ENCODE measurements around the gene NTF3. TPM values are rescaled to one million over a fixed set of nuclear protein-coding genes. Genes with fewer than 3 reads are reported as not detected.

NTF3 gene
- polyA plus RNA-seq, 4 donors: 3.5 to 6.4 (median 5.6) TPM

GRCh38 chr12:5430641-5431603, 986 bp upstream of the NTF3 start:
- no peak for DNase-seq (ENCODE audit: low read depth in 4 of 4, low spot score in 2 of 4)

DNA sequence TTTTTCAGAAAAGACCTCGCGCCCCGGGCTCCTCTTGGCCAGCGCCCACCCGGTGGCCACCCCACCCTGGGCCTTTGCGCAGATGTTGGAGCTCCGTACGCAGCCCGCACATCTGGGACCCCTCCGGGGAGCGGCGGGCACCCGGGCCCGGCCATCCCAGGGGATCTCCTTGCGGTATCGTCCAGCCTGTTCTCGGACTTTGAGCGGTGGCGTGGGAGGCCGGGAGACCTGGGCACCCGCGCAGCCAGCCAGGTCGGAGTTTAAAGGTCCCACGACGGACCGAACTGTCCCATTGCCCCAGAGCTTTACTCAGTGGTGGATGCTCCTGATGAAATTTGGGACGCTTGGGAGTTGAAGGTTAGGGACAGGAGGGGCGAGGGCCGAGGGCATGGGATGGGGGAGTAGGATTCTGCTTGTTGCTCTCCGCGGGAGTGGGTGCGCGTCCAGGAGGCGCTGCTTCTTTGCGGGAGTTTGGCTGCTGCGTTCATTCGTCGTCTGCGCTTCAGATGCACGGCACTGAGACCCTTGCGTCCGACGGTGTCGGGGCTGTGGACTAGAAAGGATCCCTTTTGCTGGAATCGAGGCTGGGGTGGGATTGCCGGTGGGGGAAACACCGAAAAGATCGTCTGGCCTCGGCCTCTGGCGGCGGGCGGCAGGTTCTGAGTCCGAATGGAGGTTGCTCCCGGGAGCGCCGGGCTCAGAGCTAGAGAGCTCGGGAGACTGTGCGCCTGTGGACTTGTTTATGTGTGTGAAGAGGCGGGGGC, 1.4 kb downstream of the NTF3 start:
- DNase-seq (ENCODE audit: low read depth in 4 of 4, low spot score in 2 of 4): no peak

DNA sequence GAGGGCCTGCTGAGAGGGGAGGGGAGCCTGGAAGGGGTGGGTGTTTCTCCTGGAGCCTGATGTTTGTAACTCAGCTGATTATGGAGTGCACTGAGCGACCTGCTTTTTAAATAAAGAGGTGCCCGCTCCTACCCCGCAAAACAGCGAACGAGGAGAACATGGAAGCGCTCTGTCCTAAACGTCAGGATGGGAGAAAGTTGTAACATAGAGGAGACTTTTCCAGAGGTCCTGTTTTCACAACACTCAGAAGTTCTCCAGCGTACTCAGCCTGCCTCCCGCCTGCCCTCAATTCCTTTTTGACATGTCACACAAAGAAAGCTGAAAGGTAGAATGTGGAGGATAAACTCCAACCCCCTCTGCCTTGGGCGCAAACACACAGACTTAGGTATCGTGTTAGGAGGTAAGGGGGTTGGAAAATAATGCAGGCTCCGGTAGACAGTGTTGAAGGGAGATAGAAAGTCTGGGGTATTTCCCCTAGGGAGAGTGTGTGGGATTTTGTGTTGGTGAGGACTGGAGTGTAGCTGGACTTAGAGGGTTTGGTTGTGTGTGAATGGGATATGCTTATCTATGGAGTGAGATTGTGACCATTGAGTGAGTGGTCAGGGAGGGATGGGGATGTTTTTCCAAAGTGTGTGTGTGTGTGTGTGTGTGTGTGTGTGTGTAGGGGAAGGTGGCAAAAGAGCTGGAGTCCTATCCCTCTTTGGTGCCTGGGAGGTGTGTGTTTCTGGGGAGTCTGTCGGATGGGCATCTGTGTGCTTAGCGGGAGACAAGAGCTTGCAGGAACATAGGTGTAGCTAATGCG, 2.1 kb downstream of the NTF3 start:
- no peak for DNase-seq (ENCODE audit: low read depth in 4 of 4, low spot score in 2 of 4)

- no peak for DNase-seq (ENCODE audit: low read depth in 4 of 4, low spot score in 2 of 4)
These were observed 3.0 kb downstream of the NTF3 start for GRCh38 chr12:5434647-5435560.

GRCh38 chr12:5437182-5437583, 5.3 kb downstream of the NTF3 start:
- DNase-seq (ENCODE audit: low read depth in 4 of 4, low spot score in 2 of 4): no peak

DNA sequence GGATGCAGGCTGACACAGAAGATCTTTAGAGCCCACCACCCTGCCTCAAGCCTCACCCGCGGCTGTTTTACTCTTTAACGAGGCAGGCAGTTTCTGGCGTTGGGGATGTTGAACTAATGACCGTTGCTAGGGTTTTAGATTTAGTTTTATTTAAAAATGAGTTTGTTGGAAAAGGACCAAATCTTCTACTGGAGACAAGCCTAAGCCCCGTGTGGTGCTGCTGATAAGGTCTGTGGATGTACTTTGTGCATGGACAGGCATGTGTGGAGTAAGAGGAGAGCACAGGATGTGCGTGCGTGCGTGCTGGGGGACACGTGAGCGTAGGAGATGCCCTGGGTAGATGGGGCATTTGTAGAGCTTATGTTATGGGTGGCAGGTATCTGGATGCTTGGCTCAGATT, 5.7 kb downstream of the NTF3 start:
- DNase-seq (ENCODE audit: low read depth in 4 of 4, low spot score in 2 of 4): no peak

DNA sequence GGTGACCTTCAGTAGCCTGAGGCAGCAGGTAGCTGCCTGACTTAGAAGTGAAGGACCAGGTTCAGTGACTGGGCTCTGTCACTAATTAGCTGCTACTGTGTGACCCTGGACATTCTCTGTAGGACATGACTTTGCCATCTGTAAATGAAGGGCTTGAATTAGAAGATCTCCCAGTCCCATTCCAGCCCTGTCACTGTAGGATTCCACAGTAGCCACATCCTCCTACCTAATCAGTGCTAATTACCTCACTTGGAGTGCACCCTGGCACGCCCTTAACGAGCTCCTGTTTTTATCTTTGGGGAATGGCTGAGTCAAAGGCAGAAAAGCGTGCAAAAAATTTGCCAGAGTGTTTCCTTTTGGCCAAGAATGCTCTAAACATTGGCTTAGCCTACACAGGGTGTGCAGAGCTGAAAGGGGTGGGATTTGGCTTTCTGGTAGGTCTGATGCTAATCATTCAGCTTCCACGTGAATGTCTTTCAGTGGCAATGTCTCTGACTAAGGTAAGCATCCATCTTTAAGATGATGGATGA, 6.8 kb downstream of the NTF3 start:
- no peak for DNase-seq (ENCODE audit: low read depth in 4 of 4, low spot score in 2 of 4)

- no peak for DNase-seq (ENCODE audit: low read depth in 4 of 4, low spot score in 2 of 4)
These were observed 7.5 kb downstream of the NTF3 start for GRCh38 chr12:5439371-5439771.

- no peak for DNase-seq (ENCODE audit: low read depth in 4 of 4, low spot score in 2 of 4)
These were observed 7.9 kb downstream of the NTF3 start for GRCh38 chr12:5439788-5440300.

DNA sequence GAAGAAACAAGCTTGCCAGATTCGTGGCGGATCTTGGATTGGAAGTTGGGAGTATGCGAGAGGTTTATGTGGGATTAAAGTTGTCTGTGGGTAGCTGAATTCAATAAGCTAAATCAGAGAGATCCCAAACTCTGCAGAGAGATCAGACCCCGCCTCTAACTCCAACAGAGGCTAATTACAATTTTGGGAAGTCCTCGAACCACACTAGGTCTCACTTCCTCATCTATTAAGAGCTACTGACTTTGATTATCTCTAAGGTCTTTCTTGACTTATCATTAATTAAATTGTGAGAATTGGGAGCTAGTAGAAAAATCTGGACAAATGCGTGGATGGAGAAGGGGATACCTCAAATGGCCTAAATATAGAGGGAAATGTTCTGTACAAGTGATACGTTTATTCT, 9.1 kb downstream of the NTF3 start:
- DNase-seq (ENCODE audit: low read depth in 4 of 4, low spot score in 2 of 4): no peak

DNA sequence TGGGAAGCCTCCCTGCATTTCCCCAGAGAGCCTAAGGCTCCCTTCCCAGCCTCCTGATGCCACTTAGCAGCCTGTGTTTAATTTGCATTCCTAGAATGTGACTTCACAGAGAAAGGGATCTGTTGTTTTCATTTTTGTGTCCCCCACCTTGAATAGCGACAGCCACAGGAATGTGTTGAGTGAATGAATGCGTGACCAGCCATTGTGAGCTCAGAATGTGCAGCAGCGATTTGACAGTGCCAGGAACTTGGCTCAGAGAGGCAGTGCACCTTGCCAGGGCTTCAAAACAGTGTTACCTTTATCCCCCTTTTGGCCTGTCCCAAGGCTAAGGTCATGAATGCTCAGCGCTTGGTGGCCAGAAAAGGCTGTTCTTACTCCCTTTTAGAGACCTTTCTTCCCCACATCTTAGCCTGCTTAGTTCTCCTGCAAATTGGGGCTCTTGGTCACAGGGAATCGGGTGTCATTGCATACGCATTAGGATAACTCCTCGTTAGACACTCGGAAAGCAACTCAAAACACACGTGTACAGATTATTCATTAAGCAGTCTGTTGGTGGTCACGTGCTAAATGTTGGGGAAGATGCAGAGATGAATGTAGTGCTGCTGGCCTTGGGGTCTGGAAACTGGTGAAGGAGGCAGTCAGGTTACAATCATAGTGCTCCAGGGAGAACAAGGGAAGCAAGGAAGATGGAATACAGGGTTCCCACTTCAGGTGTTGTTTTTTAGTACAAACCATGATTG, 9.8 kb downstream of the NTF3 start:
- no peak for DNase-seq (ENCODE audit: low read depth in 4 of 4, low spot score in 2 of 4)

GRCh38 chr12:5442251-5443006, 10.5 kb downstream of the NTF3 start:
- DNase-seq (ENCODE audit: low read depth in 4 of 4, low spot score in 2 of 4): no peak

- no peak for DNase-seq (ENCODE audit: low read depth in 4 of 4, low spot score in 2 of 4)
These were observed 12.6 kb downstream of the NTF3 start for GRCh38 chr12:5444520-5444919.

- DNase-seq (ENCODE audit: low read depth in 4 of 4, low spot score in 2 of 4): no peak
These were observed 15.4 kb downstream of the NTF3 start for GRCh38 chr12:5447320-5447719.

GRCh38 chr12:5451251-5451650, 19.3 kb downstream of the NTF3 start:
- DNase-seq (ENCODE audit: low read depth in 4 of 4, low spot score in 2 of 4): no peak

DNA sequence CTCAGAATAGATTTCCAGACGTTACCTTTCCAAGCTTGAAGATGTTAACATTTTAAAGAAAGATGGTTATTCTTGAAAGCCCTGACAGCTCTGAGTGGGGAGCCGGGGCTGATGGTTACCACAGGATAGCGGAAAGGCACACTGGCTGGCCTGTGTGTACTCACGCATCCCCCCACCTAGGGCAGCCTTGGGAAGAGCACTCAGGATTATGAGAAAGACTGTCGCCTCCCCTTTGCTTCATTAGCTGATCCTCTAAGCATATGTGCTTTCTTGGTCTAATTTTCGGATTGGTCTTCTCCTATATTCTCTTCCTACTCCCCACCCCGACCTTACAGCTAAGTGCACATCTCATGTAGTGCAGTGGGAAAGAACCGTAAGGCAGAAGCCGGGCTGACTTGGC, 20.7 kb downstream of the NTF3 start:
- DNase-seq (ENCODE audit: low read depth in 4 of 4, low spot score in 2 of 4): no peak

DNA sequence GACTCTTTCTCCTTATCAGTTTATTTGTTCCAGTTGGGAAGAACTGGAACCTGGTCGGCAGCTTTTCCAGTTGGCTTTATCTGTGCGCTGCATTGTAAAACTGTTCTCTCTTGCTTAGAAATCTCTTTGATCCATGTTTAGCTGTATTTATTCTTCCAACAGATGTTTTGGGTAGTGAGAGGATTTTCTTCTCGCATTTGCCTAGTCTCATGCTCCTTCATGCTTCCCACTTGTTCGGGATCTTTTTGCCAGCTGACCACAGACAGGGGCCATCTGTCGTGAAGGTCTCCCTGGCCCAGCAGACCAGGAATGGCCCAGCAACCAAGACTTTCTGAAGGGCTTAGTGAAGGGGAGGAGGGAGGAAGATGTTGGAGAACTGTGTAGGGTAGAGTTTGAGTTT, 21.6 kb downstream of the NTF3 start:
- no peak for DNase-seq (ENCODE audit: low read depth in 4 of 4, low spot score in 2 of 4)

DNA sequence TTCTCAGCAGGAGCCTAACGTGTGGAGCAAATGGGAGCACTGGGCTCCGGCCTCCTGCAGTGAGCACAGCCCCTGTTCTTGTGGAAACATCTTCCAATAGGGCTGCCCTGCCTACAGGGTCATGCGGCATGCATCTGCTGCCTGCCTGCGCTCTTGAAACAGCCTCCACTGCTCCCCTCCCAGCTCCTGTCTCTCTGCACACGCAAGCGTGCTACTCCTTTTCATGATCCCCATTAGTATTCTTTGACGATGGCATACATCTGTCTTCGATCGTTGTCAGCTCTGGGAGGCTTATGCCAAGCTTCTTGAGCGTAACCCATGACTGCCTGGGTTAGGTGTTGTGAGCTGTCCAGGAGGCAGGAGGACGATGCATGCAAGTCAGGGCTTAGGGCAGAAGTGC, 23.1 kb downstream of the NTF3 start:
- DNase-seq (ENCODE audit: low read depth in 4 of 4, low spot score in 2 of 4): no peak

Measured in left renal cortex interstitium (tissue), 4 donors.